H1 (cell line): ENCODE measurements around the gene ACYP2.

Source experiments
- BCL11A ChIP-seq, 2 experiments: IDR thresholded peaks; one replicate each; pipeline ENCODE4 v1.6.1; 2011; ENCODE audit warnings: low read depth in 2 of 2, low read length in 2 of 2, mild to moderate bottlenecking in 2 of 2
- NRF1 ChIP-seq: IDR thresholded peaks from 2 replicates; pipeline ENCODE4 v1.6.1; 2011; ENCODE audit warnings: mild to moderate bottlenecking, low read depth, low read length, improper control_type of control experiment
- RAD21 ChIP-seq, 2 experiments: IDR thresholded peaks in 1 of 2; conservative IDR thresholded peaks in 1 of 2; 2 replicates each; pipeline ENCODE4 v1.6.1; 2011; ENCODE audit warnings: low read depth in 2 of 2, low read length in 2 of 2, improper control_type of control experiment in 1 of 2, inconsistent platforms in 1 of 2, mild to moderate bottlenecking in 1 of 2, moderate library complexity in 1 of 2
- SP1 ChIP-seq: IDR thresholded peaks from 2 replicates; pipeline ENCODE4 v1.6.1; 2011; ENCODE audit warnings: low read depth, low read length
- TAF1 ChIP-seq: IDR thresholded peaks from 2 replicates; pipeline ENCODE4 v1.6.1; 2011; ENCODE audit warnings: mild to moderate bottlenecking, low read depth, low read length
- TF ChIP-seq, protein P1 (sequence below): IDR thresholded peaks from 2 replicates; pipeline ENCODE4 v1.6.1; 2011; ENCODE audit warnings: low read length, improper control_type of control experiment
- TF ChIP-seq, protein P2 (sequence below), 3 experiments: IDR thresholded peaks; 1 replicate in 2 of 3; 2 replicates in 1 of 3; pipeline versions ENCODE4 v1.5.1 to v1.6.1; 2011; ENCODE audit warnings: low read length in 3 of 3, mild to moderate bottlenecking in 3 of 3, inconsistent platforms in 2 of 3, low read depth in 1 of 3, moderate library complexity in 1 of 3; ENCODE audit not compliant: insufficient read depth in 1 of 3; ENCODE audit errors: control extremely low read depth in 1 of 3

DNA sequence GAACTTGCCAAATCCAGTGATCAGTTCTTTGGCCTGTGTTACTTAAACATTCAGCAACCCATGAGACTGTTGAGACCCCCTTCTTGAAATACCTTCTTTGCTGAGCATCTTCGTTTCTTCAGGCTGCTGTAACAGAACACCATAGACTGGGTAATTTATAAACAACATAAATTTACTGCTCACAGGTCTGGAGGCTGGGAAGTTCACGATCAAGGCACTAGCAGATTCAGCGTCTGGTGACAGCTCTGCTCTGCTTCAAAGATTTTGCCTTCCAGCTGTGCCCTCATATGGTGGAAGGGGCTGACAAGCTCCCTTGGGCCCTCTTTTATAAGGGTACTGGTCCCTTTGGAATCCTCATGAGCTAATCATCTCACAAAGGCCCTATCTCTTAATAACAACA is 169.4 kb downstream of the ACYP2 start:
- TF ChIP-seq NRF1 (no peak), SP1 (no peak), BCL11A (IDR thresholded peaks at IDR 0.05; ENCODE audit: low read depth in 2 of 2, low read length in 2 of 2) (no peak), TAF1 (no peak), RAD21 (IDR thresholded peaks at IDR 0.05 in 1 of 2, conservative IDR thresholded peaks at IDR 0.05 in 1 of 2; ENCODE audit: low read depth in 2 of 2, low read length in 2 of 2) (no peak)
- TF ChIP-seq, protein P1, sequence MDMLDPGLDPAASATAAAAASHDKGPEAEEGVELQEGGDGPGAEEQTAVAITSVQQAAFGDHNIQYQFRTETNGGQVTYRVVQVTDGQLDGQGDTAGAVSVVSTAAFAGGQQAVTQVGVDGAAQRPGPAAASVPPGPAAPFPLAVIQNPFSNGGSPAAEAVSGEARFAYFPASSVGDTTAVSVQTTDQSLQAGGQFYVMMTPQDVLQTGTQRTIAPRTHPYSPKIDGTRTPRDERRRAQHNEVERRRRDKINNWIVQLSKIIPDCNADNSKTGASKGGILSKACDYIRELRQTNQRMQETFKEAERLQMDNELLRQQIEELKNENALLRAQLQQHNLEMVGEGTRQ, result no peak
- TF ChIP-seq, protein P2, sequence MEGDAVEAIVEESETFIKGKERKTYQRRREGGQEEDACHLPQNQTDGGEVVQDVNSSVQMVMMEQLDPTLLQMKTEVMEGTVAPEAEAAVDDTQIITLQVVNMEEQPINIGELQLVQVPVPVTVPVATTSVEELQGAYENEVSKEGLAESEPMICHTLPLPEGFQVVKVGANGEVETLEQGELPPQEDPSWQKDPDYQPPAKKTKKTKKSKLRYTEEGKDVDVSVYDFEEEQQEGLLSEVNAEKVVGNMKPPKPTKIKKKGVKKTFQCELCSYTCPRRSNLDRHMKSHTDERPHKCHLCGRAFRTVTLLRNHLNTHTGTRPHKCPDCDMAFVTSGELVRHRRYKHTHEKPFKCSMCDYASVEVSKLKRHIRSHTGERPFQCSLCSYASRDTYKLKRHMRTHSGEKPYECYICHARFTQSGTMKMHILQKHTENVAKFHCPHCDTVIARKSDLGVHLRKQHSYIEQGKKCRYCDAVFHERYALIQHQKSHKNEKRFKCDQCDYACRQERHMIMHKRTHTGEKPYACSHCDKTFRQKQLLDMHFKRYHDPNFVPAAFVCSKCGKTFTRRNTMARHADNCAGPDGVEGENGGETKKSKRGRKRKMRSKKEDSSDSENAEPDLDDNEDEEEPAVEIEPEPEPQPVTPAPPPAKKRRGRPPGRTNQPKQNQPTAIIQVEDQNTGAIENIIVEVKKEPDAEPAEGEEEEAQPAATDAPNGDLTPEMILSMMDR (IDR thresholded peaks at IDR 0.05; ENCODE audit: control extremely low read depth in 1 of 3, insufficient read depth in 1 of 3, low read depth in 1 of 3, low read length in 3 of 3), result no peak
